Amniotic epithelial cell (primary cell): ENCODE measurements around the gene ST7.
"Not testable (repeated sequence)": the region's sequence is repeated elsewhere in the genome, so short reads cannot be mapped to it uniquely, and the experiment has no call there.

ENCODE experiments used
- DNase-seq: peaks from one replicate; pipeline ENCODE4 v3.0.0-alpha.2; 2010; ENCODE audit warnings: low read depth

The ST7 gene

DNA sequence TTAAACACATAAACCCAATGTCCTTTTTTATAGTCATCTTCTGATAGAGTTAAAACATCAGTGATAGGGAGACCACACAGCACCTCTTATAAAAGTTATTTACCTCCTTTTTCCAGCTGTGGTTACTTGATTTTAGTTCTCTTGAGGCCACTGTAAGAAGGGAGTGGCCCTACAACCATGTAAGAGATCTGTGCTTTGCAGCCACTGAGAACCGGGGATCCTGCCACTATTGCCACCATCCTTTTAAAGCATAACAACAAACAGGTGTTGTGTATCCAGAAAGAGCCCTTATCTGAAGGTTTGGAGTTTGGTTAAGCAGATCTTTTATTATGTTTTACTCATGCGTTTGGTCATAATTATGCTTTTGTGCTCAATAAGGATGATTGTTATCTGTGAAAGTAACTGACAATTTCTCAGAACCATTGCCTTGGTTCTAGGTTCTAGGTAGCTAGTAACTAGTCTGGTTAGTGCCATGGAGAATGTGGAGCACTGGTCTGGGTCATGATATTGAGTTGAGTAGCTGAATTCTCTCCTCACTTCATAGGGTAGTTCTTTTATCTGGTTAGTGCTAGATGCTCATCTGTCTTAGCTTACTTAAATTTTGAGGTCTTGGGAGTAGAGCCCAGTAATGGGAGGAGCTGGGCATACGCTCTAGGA, 56.5 kb downstream of the ST7 start:
- DNase-seq: no peak

DNA sequence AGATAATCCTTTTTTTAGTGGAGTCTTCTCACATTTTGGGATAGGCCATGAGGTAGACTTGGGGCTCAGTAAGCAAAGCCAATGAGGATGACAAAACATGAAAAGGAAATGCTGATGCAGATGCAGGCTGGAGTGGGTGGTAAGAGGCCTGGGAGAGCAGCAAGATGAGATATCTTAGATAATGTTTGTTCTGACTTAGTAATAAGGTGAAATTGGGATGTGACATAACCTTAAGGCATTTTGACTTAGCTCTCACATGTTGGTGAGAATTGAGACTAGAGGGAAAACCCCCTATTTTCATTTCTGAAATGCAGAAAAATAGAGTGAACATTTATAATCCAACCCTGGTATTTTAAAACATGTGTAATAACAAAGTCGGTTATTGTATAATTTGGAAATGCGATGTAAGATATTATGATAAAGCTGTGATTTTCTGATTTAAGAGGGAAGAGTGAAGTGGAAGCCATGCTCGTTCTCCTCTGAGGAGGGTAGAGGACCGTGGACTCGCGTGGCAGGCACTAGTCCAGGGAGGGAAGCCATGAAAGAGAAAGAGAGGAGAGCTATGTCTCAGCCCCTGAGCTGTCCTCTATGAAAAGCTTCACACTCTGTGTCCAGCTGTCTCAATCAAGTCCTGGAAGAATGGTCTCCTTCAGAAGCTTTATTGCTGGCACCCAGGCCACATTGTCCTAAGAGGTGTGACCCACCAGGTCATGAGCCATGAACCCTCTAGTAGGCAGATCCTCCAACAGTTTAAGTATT, 57.3 kb downstream of the ST7 start:
- peak; percentile 28 for DNase-seq

DNA sequence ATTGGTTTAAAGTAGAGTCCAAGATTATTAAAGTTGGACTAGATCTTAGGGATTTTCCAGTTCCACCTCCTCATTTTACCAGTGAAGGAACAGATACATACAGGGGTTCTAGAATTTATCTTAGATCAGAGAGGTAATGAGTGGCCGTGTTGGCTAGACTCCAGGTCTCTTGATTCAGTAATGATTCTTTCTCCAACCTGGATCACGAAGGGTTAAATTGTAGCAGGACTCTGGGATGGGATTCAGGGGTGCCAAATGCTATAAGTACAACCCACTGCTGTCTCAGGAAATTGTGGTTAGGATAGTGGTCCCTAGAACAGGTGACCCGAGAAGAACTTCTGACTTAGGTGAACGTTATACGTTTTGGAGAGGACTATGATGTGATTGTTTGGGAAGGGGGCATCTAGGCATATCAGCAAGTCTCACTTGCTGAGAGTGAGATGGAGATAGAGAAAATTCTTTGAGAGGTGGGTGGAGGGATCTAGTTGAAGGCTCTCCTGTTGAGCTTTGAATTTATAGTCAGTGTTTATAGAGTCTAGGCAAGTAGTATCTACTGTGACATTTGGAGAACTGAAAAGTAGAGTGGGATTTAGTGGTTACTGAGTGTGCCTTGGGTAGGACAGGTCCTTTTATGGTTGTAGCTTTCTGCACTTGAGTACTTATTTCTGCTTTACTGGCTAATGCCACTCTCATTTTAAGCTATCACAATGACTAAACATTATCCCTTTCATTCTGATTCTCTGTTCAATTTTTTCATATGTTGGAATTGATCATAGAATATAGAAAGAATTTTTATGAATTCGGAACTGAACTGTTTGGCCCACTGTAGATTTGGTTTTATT, 58.3 kb downstream of the ST7 start:
- no peak for DNase-seq

DNA sequence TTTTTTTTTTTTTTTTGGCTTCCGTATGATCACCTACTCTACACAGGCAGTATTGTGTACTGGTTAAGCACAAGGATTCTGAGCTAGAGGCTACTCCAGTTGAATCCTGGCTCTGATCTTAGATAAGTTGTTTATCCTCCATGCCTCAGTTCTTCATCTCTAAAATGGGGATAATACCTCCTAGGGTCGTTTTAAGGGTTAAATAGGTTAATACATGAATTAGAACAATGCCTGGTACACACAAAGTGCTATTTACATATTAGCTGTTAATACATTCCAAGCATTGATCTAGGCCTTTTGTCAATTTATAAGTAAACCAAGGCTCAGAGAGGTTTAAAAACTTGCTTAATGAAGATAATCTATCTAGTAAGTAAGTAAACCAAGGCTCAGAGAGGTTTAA, 59.0 kb downstream of the ST7 start:
- no peak for DNase-seq

DNA sequence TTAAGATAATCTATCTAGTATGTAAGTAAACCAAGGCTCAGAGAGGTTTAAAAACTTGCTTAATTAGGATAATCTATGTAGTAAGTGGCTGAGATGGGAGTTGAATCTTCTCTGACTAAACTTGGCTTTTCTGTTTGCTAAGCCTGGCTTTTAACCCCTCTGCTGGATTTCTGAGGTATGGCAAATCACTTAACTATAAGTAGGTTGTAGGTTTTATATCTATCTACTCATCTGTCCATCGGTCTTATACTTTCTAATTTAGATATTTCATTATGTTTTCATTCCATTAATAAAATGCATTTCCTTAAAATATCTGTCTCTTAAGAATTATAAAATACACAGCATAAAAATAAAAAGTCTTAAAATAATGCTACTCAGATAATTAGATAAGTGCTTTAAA, 59.4 kb downstream of the ST7 start:
- DNase-seq: peak; percentile 47

DNA sequence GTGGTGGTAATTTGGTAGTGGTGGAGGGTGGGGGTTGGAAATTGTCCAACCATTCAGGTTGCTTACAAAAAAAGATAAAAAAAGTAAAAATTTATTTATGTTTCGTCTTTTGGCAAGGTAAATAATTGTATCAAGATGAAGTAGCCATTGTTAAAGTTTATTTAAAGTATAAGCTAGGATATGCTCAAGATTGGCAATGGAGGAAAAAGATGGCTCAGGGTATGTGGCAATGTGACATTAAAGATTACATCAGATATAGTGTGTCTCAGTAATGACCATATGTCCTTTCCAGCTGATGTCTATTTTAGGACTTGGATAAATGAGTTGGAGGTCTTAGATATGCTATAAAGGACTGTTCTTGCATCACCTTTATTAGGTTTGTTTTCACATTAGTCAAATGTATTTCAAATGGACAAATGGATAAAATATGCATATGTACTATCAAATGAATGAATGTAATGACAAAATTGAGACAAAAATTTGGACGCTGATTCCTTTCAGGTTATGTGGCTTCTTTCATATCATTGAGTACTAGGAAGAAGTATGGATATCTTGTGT, 60.9 kb downstream of the ST7 start:
- DNase-seq: no peak

DNA sequence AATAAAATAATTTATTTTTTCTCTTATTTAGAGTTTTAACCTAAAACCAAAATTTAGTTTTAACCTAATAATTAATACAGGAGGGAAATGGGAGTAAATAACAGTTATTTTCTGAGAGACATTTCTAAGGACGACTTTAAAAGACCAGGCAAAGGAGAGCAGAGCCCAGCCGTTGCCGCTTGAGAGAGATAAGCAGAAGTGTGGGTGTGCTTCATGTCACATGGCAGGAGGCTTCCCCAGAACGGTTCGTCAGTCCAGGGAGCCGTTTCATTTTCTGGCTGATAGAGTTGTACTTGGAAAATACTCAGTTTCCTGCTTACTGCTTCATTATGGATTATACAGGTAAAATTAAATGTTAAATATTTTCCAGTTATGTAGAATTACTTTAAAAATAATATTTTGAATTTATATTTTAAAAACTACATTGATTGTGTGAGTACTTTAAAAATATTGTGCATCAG, 61.4 kb downstream of the ST7 start:
- peak; percentile 73 for DNase-seq

DNA sequence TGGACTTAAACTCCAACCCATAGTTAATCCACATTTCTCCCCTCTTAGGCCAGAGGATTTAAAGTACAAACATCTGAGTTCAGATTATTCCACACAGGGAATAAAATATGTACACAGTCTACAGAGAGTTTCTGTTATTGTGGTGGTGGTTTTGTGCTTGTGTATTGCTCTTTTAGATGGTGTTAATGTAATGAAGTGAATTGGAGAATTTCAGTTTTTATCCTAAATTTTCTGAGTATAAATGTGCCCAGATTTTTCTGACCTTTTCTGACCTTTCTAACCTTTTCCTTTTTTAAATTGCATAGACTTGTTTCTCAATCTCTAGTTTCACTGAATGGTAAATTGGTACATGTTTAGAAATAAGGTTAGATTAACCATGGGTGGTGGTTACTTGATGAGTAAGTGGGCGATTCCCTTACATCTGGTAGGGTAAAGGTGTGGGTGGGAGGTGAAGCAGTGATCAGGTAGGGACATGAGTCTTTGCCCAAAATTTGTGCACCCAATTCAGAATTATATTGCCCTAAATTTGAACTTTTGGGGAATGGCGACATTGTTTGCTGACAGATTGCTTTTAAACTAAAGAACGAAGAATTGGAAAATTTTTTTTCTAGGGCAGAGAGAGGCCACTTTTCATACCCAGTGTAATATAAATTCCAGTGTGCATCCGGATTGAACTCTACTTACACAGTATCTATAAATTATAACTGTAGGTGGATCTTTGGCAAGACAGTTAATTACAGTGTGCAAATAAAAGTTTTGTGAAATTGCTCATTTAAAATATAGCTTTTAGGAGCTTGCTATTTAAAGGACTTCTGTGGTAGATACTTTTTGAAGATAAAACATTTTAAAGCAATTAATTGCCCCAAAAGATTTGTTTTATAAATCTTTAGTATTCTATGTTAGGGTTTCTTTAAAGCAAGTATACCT, 62.2 kb downstream of the ST7 start:
- DNase-seq: no peak

DNA sequence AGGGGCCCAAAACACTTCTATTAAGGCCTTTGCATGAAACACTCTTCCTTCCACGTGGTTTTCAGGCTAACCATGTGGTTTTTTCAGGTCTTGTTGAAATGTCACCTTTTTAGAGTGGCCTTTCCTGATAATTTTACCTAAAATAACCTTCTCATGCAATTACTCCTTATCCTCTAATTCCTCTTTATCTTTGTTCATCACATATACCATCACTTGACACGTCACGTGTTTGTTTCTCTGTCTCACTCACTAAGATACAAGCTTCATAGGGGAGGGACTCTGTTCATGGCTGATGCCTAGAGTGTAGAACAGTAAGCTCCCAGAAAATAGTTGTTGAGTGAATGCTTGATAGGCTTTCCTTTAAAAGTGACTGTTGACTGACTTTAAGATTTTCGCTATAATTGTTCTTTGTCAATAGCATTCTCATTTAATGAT, 63.7 kb downstream of the ST7 start:
- no peak for DNase-seq

DNA sequence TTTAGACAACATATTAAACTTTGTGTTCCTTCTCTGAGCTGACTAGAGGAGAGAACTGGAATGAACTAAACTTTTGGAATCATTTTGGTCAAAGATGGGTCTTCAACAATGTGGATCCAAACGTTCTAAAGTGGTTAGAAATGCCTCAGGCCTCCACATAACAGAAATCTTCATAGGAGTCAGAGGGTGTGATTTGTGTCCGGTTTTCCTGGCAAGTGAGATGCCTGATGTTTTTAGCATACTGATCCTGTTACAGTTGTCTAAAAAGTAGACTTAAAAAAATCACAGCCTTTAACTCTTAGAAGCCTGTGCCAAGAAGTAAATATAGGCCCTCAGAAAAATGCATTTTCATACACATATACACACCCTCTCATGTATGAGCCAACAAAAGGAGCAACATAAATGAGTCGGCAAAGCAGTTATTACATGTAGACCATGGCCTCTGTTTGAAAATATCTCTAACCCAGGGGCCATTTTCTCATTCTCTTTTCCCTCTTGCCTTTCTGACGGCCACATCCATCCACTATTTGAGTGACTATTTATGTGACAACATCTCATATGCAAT, 64.5 kb downstream of the ST7 start:
- no peak for DNase-seq

DNA sequence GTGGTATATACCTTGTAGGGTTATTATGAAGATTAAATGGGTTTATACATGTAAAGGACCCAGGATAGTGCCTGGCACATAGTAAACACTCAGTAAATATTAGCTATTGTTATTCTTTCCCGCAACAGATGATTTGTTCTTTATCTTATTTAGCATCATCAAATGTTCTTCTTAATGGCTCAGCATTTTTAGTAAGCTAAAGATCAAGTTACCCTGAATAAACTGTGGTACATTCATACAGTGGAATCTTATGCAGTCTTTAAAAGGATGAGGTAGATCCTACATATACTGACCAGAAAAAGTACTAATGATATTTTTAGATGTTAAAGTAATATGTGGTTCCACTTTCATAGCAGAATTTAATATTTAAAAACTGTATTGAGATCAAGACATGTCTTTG, 65.4 kb downstream of the ST7 start:
- DNase-seq: no peak

DNA sequence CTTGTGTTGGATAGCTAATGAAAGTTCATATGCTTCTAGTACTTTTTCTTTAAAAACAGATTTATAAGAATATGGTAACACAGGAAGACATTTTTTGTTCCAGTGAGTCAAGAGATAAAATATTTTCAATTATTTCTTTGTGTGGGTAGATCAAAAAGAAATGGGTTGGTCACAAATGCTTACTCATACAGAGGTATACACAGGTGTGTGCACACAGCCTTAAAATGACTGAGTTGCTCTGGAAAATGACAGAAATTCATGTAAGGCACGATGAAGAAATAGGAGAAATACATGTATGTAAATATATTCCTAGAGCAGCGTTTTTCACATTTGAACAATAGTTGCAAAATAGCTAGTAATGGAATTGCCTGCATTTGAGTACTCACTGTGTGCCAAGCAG, 66.0 kb downstream of the ST7 start:
- no peak for DNase-seq

DNA sequence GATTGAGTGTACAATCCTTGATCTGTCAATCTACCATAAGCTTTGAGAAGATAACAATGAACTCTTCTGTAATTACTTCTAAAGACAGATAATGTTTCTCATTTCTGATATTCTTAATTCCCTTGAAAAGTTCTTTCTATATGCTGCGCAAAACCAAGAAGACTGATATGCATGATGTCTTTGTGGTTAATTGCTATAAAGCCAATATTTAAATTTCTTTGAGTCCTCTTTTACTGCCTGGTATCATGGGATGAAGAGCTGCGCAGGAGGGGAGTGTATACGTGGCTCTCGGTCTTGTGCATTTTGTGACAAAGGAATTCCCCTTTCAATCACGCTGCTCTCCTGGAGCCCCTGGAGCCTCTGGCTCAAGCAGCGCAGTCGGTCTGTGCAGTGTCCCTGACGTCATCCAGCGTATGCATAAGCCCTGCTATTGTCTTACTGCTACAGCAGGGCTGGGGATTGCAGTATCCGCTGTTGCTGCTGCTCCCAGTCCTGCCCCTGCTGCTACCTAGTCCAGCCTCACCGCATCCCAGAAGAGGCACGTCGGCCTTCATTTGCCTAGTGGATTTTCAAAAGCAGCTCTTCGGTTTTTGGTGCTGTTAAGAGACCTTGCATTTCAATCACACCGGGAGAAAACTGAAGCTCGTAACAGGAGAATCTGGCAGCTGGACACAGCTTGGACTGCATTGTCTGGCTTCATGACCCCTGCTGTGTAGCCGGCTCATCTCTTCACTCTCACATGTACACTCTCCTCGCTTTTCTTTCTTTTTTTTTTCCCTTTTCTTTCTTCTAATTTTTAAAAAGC, 66.7 kb downstream of the ST7 start:
- DNase-seq: peak; percentile 88

DNA sequence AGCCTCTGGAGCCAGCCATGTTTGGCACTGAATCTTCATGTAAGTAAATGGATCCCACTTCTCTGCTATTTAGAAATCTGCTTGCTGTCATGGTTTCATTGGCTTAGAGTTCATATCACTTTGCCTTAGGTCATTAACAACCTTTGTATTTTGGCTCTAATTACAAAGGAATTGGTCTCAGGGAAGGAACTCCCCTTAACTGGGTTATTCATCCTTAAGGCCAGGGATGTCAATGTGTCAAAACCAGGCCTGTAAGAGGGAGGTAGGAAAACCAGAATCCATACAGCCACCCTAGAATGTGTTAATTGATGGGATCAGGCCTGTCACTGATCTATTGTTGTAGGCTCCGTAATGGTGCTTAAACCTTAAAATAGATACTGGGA, 67.3 kb downstream of the ST7 start:
- DNase-seq: no peak

DNA sequence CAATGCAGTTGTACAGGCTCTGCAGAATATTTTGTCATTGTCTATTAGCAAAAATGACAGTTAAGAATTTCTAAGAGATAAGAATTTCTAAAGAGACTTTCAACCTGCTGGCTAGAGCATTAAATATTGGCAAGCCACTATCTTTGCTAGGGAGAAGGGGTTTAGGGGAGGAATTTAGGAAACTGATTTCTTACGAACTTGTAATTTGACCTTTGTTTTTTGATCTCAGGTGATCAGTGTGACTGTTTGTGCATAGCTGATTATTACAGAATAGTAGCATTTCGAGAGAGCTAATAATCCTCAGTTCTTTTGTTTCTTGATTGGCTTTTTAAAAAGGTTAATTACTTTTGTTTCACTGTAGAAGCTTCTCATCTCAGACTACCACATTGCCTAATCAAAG, 68.1 kb downstream of the ST7 start:
- no peak for DNase-seq

DNA sequence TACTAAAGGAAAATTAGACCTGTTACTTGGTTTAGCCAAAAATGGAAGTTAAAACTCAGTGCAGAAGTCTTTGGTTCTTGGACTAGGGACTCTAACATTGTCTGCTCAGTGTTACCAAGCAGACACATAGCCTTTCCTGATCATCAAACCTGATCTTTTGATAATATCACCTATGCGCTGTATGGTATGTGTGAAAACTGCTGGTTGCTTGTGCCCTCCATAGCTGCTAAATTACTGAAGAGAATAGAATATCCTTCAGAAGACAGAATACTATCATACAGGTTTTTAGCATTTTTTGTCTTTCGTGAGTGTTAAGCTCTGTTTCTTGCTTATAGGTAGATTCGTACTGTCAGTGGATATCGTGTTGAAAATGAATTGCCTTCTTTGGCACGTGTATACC, 68.7 kb downstream of the ST7 start:
- DNase-seq: no peak

DNA sequence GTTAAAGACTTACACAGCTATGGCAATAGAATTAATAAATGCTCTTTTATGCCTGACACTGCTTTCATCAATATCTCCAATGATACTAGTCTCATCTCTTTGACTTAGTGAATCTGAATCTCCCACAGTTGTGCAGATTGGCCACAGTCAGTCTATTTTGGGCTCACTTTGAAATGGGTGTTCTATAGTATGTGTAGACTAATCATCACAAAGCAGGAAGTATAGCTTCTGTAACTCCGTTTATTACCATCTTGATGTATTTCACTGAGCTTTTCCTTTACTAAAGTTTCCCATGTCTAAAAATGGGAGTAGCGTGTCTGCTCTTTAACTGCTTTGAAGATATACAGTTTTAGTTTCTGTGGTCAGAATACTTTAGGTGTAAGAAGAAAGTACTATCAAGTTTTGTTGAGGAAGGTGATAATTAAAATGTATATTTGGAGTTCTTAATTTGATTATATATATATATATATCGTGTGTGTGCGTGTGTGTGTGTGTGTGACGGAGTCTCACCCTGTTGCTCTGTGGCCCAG, 70.1 kb downstream of the ST7 start:
- DNase-seq: no peak

DNA sequence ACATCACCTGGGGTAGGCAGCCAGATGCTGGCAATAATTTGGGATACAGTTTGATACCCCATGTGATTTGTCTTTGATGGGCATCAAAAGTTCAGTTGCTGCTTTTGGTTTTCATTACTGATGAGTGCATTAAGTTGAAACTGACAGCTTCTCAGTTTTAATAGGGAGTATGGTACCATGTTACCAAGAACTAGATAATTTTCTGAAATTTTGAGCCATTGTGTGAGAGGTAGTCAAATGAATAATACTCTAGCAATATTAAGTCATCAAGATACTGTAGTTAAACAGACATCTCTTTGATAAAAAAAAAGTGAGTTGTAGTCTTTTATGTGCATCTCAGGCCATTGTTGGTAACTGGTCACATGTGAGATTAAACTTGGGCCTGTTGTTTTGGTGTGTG, 71.5 kb downstream of the ST7 start:
- DNase-seq: no peak

DNA sequence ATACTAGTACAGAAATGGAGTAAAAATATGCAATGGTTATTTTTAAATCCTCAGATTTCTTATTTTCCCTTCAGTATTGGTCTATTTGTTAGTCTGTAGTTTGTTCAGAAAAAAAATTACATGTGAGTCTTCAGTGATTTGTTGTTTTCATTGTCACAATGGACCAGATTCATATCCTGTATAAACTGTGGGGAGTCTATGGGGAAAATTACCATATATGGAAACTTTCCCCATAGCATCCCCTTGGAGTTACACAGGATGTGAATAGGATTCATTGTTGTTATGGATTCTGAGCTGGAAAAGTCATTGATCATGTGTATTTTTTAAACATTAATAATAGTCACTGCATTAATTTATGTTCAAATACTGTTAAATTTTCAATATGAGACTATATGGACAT, 72.6 kb downstream of the ST7 start:
- DNase-seq: no peak

DNA sequence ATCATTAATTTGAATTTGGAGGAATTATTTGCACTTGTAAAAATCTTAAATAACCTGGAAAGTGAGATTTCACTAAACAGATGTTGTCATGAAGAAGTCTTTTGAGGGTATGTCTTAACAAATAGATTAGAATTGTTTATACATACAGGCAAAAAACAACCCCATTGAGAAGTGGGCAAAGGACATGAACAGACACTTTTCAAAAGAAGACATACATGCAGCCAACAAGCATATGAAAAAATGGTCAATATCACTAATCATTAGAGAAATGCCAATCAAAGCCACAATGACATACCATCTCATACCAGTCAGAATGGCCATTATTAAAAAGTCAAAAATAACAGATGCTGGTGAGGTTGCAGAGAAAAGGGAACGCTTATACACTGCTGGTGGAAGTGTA, 77.0 kb downstream of the ST7 start:
- DNase-seq: not testable (repeated sequence)
